SK-N-SH (cell line): Measurements from ENCODE around the gene LPCAT3. TPM values are rescaled to one million over a fixed set of nuclear protein-coding genes. Genes with fewer than 3 reads are reported as not detected.

ENCODE experiments used
- CTCF ChIA-PET: fragments of 300-600, 350-600 bp; formaldehyde crosslinking; extraction: SDS; loops from one replicate; lab custom pipeline; 2021; lab: Yijun Ruan, JAX
- POLR2A ChIA-PET: fragments of 350-600 bp; sonication (Branson Sonifier 250); formaldehyde crosslinking; extraction: SDS; loops from one replicate; lab custom pipeline; 2020; ENCODE audit warnings: antibody characterized with exemption, inconsistent platforms; lab: Yijun Ruan, JAX
- DNase-seq: peaks from one replicate; pipeline ENCODE4 v3.0.0; 2012
- H2AFZ ChIP-seq: fragments of 200-600 bp; sonication (generic); 2 replicates; pipeline ENCODE4 v1.8.1; 2016; ENCODE audit warnings: antibody characterized with exemption, mild to moderate bottlenecking, low read depth
- H3F3A ChIP-seq: fragments of 200-600 bp; sonication (generic); replicated peaks from 2 replicates; pipeline ENCODE3; 2016; ENCODE audit warnings: antibody characterized with exemption, mild to moderate bottlenecking; ENCODE audit not compliant: insufficient read depth
- H3K27ac ChIP-seq, 2 experiments: fragments of 200-500 bp in 1 of 2; fragments of 200-600 bp in 1 of 2; sonication (Bioruptor generic) in 1 of 2; sonication (generic), shearing (Covaris generic) in 1 of 2; 2 replicates each; pipeline versions ENCODE4 v1.5.1 to v1.6.1; 2014 to 2016; ENCODE audit warnings: low read depth in 2 of 2, inconsistent platforms in 1 of 2, low read length in 1 of 2, mild to moderate bottlenecking in 1 of 2, mixed read lengths in 1 of 2
- H3K27me3 ChIP-seq: fragments of 200-600 bp; sonication (generic), shearing (Covaris generic); 2 replicates; pipeline ENCODE4 v1.6.1; 2016; ENCODE audit warnings: mixed run types; ENCODE audit not compliant: insufficient read depth
- H3K36me3 ChIP-seq, 2 experiments: fragments of 200-500 bp in 1 of 2; fragments of 200-600 bp in 1 of 2; sonication (Bioruptor generic) in 1 of 2; sonication (generic) in 1 of 2; replicated peaks in 1 of 2; 2 replicates each; pipeline versions ENCODE3 to v1.5.1; 2014 to 2016; ENCODE audit warnings: low read length in 1 of 2, mild to moderate bottlenecking in 1 of 2; ENCODE audit not compliant: insufficient read depth in 2 of 2, control insufficient read depth in 1 of 2
- H3K4me1 ChIP-seq, 2 experiments: fragments of 200-500 bp in 1 of 2; fragments of 200-600 bp in 1 of 2; sonication (Bioruptor generic) in 1 of 2; sonication (generic), shearing (Covaris generic) in 1 of 2; 2 replicates each; pipeline versions ENCODE4 v1.5.1 to v1.6.1; 2014 to 2016; ENCODE audit warnings: low read depth in 1 of 2, low read length in 1 of 2, mixed run types in 1 of 2; ENCODE audit not compliant: insufficient read depth in 2 of 2, control insufficient read depth in 1 of 2
- H3K4me2 ChIP-seq: fragments of 200-600 bp; sonication (generic), shearing (Covaris generic); 2 replicates; pipeline ENCODE4 v1.6.1; 2017; ENCODE audit warnings: mixed run types
- H3K4me3 ChIP-seq, 2 experiments: fragments of 200-500 bp in 1 of 2; fragments of 200-600 bp in 1 of 2; sonication (Bioruptor generic) in 1 of 2; sonication (generic), shearing (Covaris generic) in 1 of 2; 2 replicates each; pipeline versions ENCODE4 v1.5.1 to v1.8.1; 2014 to 2016; ENCODE audit warnings: low read depth in 2 of 2, inconsistent platforms in 1 of 2, low read length in 1 of 2, mild to moderate bottlenecking in 1 of 2, mixed read lengths in 1 of 2, moderate library complexity in 1 of 2
- H3K79me2 ChIP-seq: fragments of 200-600 bp; sonication (generic); 2 replicates; pipeline ENCODE4 v1.8.1; 2017; ENCODE audit warnings: mild to moderate bottlenecking; ENCODE audit not compliant: insufficient read depth
- H3K9ac ChIP-seq: fragments of 200-600 bp; sonication (generic); 2 replicates; pipeline ENCODE4 v1.6.1; 2017; ENCODE audit warnings: mixed run types
- H3K9me2 ChIP-seq: fragments of 200-600 bp; sonication (generic); 2 replicates; pipeline ENCODE4 v1.6.1; 2017; ENCODE audit warnings: mixed run types
- H3K9me3 ChIP-seq: fragments of 200-600 bp; sonication (generic); 2 replicates; pipeline ENCODE4 v1.6.1; 2017; ENCODE audit warnings: mixed run types, mild to moderate bottlenecking, moderate library complexity
- H4K20me1 ChIP-seq: fragments of 200-600 bp; sonication (generic); 2 replicates; pipeline ENCODE4 v1.6.1; 2017; ENCODE audit warnings: mild to moderate bottlenecking, mixed run types; ENCODE audit not compliant: insufficient read depth
- JUND ChIP-seq: IDR thresholded peaks from 2 replicates; pipeline ENCODE4 v1.4.0; 2012
- NFIC ChIP-seq: IDR thresholded peaks from 2 replicates; pipeline ENCODE4 v1.4.0; 2012; ENCODE audit warnings: borderline replicate concordance
- POLR2AphosphoS5 ChIP-seq: IDR thresholded peaks from 2 replicates; pipeline ENCODE4 v1.6.1; 2012; ENCODE audit warnings: low read depth, low read length
- WGBS: methylation state at CpG from one replicate; pipeline ENCODE4 v1.1.6; 2017; ENCODE audit warnings: low lambda C conversion rate; 5-methylcytosine and 5-hydroxymethylcytosine counted together
- polyA plus RNA-seq, 3 experiments: library from polyadenylated mRNA; depleted of rRNA; stranded (reverse); fragments of >200 nt; gene quantifications; 2 replicates each; pipeline ENCODE4 v1.2.3, GENCODE V29; 2012
- TF ChIP-seq, protein P1 (sequence below): fragments of 200-600 bp; sonication (generic); IDR thresholded peaks from 2 replicates; pipeline ENCODE4 v1.6.1; 2017; ENCODE audit warnings: antibody characterized with exemption, mild to moderate bottlenecking, moderate library complexity
- TF ChIP-seq, protein P2 (sequence below): fragments of 150-350 bp; IDR thresholded peaks from 2 replicates; pipeline ENCODE4 v1.6.1; 2017; ENCODE audit warnings: antibody characterized with exemption, low read length, low read depth, borderline replicate concordance
- TF ChIP-seq, protein P3 (sequence below): IDR thresholded peaks from 2 replicates; pipeline ENCODE4 v1.6.1; 2012; ENCODE audit warnings: mild to moderate bottlenecking, low read depth, low read length, moderate library complexity
- TF ChIP-seq, protein P4 (sequence below): IDR thresholded peaks from 2 replicates; pipeline ENCODE4 v1.4.0; 2012; ENCODE audit warnings: low read depth, borderline replicate concordance

The LPCAT3 gene
- polyA plus RNA-seq, 1 of the 3 experiments (the other 2 are of a cell fraction) = 23.8 TPM

DNA sequence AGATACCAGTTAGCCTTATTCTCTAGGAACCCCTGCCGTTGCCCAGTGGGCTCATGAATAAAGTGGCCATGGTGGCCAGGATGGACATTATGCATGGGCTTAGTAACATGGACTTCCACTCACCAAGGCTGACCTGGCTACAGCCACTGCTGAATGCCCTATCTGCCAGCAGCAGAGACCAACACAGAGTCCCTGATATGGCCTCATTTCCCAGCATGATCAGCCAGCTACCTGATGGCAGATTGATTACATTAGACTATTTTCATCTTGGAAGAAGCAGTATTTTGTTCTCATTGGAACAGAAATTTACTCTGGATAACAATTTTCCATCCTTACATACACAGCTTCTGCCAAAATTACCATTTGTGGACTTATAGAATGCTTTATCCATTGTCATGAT is 16.2 kb upstream of the LPCAT3 start (continued):
- TF ChIP-seq, protein P1, sequence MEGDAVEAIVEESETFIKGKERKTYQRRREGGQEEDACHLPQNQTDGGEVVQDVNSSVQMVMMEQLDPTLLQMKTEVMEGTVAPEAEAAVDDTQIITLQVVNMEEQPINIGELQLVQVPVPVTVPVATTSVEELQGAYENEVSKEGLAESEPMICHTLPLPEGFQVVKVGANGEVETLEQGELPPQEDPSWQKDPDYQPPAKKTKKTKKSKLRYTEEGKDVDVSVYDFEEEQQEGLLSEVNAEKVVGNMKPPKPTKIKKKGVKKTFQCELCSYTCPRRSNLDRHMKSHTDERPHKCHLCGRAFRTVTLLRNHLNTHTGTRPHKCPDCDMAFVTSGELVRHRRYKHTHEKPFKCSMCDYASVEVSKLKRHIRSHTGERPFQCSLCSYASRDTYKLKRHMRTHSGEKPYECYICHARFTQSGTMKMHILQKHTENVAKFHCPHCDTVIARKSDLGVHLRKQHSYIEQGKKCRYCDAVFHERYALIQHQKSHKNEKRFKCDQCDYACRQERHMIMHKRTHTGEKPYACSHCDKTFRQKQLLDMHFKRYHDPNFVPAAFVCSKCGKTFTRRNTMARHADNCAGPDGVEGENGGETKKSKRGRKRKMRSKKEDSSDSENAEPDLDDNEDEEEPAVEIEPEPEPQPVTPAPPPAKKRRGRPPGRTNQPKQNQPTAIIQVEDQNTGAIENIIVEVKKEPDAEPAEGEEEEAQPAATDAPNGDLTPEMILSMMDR = no peak
- TF ChIP-seq POLR2AphosphoS5 = no peak
- TF ChIP-seq, protein P2, sequence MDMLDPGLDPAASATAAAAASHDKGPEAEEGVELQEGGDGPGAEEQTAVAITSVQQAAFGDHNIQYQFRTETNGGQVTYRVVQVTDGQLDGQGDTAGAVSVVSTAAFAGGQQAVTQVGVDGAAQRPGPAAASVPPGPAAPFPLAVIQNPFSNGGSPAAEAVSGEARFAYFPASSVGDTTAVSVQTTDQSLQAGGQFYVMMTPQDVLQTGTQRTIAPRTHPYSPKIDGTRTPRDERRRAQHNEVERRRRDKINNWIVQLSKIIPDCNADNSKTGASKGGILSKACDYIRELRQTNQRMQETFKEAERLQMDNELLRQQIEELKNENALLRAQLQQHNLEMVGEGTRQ = no peak
- TF ChIP-seq, all 33 proteins: peak for 0

DNA sequence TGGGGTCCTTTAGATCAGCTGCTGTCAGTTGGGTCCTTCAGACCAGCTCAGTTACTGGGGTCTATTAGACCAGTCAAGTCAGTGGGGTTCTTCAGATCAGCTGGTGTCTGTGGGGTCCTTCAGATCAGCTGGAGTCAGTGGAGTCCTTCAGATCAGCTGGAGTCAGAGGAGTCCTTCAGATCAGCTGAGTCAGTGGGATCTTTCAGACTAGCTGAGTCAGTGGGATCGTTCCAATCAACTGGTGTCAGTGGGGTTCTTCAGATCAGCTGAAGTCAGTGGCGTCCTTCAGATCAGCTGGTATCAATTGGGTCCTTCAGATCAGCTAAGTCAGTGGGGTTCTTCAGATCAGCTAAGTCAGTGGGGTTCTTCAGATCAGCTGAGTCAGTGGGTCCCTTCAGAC is 14.7 kb upstream of the LPCAT3 start:
- no peaks in the 10 kb centered on the region for H3K36me3 ChIP-seq
- no peak for TF ChIP-seq JUND
- no peak for TF ChIP-seq NFIC
- TF ChIP-seq, protein P3, sequence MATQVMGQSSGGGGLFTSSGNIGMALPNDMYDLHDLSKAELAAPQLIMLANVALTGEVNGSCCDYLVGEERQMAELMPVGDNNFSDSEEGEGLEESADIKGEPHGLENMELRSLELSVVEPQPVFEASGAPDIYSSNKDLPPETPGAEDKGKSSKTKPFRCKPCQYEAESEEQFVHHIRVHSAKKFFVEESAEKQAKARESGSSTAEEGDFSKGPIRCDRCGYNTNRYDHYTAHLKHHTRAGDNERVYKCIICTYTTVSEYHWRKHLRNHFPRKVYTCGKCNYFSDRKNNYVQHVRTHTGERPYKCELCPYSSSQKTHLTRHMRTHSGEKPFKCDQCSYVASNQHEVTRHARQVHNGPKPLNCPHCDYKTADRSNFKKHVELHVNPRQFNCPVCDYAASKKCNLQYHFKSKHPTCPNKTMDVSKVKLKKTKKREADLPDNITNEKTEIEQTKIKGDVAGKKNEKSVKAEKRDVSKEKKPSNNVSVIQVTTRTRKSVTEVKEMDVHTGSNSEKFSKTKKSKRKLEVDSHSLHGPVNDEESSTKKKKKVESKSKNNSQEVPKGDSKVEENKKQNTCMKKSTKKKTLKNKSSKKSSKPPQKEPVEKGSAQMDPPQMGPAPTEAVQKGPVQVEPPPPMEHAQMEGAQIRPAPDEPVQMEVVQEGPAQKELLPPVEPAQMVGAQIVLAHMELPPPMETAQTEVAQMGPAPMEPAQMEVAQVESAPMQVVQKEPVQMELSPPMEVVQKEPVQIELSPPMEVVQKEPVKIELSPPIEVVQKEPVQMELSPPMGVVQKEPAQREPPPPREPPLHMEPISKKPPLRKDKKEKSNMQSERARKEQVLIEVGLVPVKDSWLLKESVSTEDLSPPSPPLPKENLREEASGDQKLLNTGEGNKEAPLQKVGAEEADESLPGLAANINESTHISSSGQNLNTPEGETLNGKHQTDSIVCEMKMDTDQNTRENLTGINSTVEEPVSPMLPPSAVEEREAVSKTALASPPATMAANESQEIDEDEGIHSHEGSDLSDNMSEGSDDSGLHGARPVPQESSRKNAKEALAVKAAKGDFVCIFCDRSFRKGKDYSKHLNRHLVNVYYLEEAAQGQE = no peak
- TF ChIP-seq, protein P4, sequence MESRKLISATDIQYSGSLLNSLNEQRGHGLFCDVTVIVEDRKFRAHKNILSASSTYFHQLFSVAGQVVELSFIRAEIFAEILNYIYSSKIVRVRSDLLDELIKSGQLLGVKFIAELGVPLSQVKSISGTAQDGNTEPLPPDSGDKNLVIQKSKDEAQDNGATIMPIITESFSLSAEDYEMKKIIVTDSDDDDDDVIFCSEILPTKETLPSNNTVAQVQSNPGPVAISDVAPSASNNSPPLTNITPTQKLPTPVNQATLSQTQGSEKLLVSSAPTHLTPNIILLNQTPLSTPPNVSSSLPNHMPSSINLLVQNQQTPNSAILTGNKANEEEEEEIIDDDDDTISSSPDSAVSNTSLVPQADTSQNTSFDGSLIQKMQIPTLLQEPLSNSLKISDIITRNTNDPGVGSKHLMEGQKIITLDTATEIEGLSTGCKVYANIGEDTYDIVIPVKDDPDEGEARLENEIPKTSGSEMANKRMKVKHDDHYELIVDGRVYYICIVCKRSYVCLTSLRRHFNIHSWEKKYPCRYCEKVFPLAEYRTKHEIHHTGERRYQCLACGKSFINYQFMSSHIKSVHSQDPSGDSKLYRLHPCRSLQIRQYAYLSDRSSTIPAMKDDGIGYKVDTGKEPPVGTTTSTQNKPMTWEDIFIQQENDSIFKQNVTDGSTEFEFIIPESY = no peak
- TF ChIP-seq, all 33 proteins: peak for 0
- POLR2A ChIA-PET = no interaction called here
- H3K4me3 ChIP-seq = no peak overlapping the region
- no peaks in the 10 kb centered on the region; the same call in 1 of the 2 replicates for H3K27me3 ChIP-seq
- no peaks in the 10 kb centered on the region for H3K9me3 ChIP-seq
- no peak overlapping the region for H3K4me2 ChIP-seq
- H3F3A ChIP-seq = no peaks in the 10 kb centered on the region
- H3K27ac ChIP-seq = no peak overlapping the region
- H3K9me2 ChIP-seq = no peaks in the 10 kb centered on the region
- H2AFZ ChIP-seq = no peak overlapping the region
- H3K9ac ChIP-seq = no peak overlapping the region
- DNase-seq = no peak
- H4K20me1 ChIP-seq = no peaks in the 10 kb centered on the region
- no peaks in the 10 kb centered on the region for H3K79me2 ChIP-seq
- CTCF ChIA-PET = interaction anchor here (0.7 to 1.8 kb wide), 6 partner anchors 10 to 112 kb away, joined by 3 to 7 read pairs (median 4); partner anchors contain the start of genes C12orf57 and LPCAT3
- WGBS = 12% methylated on average over 2 of the region's 2 CpGs
- H3K4me1 ChIP-seq = peaks cover 0 to 5% of the 10 kb centered on the region in 2 experiments; a peak in 1 of 4 replicates
